ENCODE data around the gene SHOX. TPM values are rescaled to one million over a fixed set of nuclear protein-coding genes. Genes with fewer than 3 reads are reported as not detected.
"Not testable (repeated sequence)": the region's sequence is repeated elsewhere in the genome, so short reads cannot be mapped to it uniquely, and the experiment has no call there.

Gene SHOX
- polyA plus RNA-seq, 2 of the 4 experiments (the other 2 are of a cell fraction): not detected

- no peak for TF ChIP-seq HMGXB4 (CRISPR knock-in tag; IDR thresholded peaks at IDR 0.05; ENCODE audit: borderline replicate concordance)
- TF ChIP-seq RFX5 (IDR thresholded peaks at IDR 0.05): no peak
Measured at GRCh38 chrX:625137-625691, 5.4 kb upstream of the SHOX start (continued).

- CTCF ChIA-PET; H3K27ac ChIP-seq; H3K4me3 ChIP-seq; H3K4me2 ChIP-seq; H3K4me1 ChIP-seq; ATAC-seq; H3K9me3 ChIP-seq; FAIRE-seq; POLR2A ChIA-PET; DNase-seq (ENCODE audit: low read depth in 1 of 2, low spot score in 1 of 2): not testable (repeated sequence)
- 2% methylated on average over 2 of the region's 2 CpGs for WGBS (ENCODE audit: missing lambda C conversion rate)
Measured at GRCh38 chrX:626047-626446, 4.5 kb upstream of the SHOX start.

GRCh38 chrX:626745-627509, 3.7 kb upstream of the SHOX start:
- no peaks in the 10 kb centered on the region for H3K9me3 ChIP-seq
- no peak for TF ChIP-seq HMGXB4 (CRISPR knock-in tag; IDR thresholded peaks at IDR 0.05; ENCODE audit: borderline replicate concordance)
- no peak overlapping the region for H3K27ac ChIP-seq
- no peak for FAIRE-seq
- ChIA-PET POLR2A (no interaction called here), CTCF (no interaction called here)
- 27% methylated on average over 13 of the region's 13 CpGs for WGBS (ENCODE audit: missing lambda C conversion rate)
- peak in 1 of 2 experiments; percentile 49 for DNase-seq (ENCODE audit: low read depth in 1 of 2, low spot score in 1 of 2)
- no peak overlapping the region for H3K4me3 ChIP-seq
- H3K4me2 ChIP-seq: no peak overlapping the region
- H3K4me1 ChIP-seq: no peaks in the 10 kb centered on the region
- ATAC-seq: peak; percentile 45 to 64; a peak in 5 of 6 replicates

- DNase-seq (ENCODE audit: low read depth in 1 of 2, low spot score in 1 of 2) (no peak), FAIRE-seq (no peak), ATAC-seq (peak; percentile 44 to 48; a peak in 5 of 6 replicates)
- Histone ChIP-seq H3K4me1 (no peaks in the 10 kb centered on the region), H3K9me3 (no peaks in the 10 kb centered on the region), H3K4me3 (no peak overlapping the region), H3K27ac (no peak overlapping the region), H3K4me2 (no peak overlapping the region)
- ChIA-PET POLR2A (no interaction called here), CTCF (no interaction called here)
- 52% methylated on average over 15 of the region's 15 CpGs for WGBS (ENCODE audit: missing lambda C conversion rate)
- TF ChIP-seq HES2 (IDR thresholded peaks at IDR 0.05) (no peak), HDAC2 (IDR thresholded peaks at IDR 0.05) (no peak), RNF2 (IDR thresholded peaks at IDR 0.05; ENCODE audit: borderline replicate concordance, low read depth) (no peak), FOXS1 (CRISPR knock-in tag; IDR thresholded peaks at IDR 0.05) (no peak), JUN (IDR thresholded peaks at IDR 0.05) (no peak), ELK1 (IDR thresholded peaks at IDR 0.05; ENCODE audit: low read depth, low read length) (no peak), PBX3 (IDR thresholded peaks at IDR 0.05) (no peak), BCL3 (IDR thresholded peaks at IDR 0.05) (no peak), KDM1A (IDR thresholded peaks at IDR 0.05; ENCODE audit: low read depth) (no peak), NR3C1 (IDR thresholded peaks at IDR 0.05) (no peak), ZC3H11A (IDR thresholded peaks at IDR 0.05) (no peak)
Measured at GRCh38 chrX:627510-627981, 3.0 kb upstream of the SHOX start.
